K562 (cell line): ENCODE data around the gene ADGRD1. TPM values are rescaled to one million over a fixed set of nuclear protein-coding genes. Genes with fewer than 3 reads are reported as not detected.

ENCODE experiments used
- ARID3A ChIP-seq: IDR thresholded peaks from 2 replicates; pipeline ENCODE4 v1.6.1; 2012; ENCODE audit warnings: low read depth, low read length, improper control_type of control experiment, borderline replicate concordance
- ARNT ChIP-seq, 2 experiments: fragments of 450-650 bp; IDR thresholded peaks; 2 replicates each; pipeline ENCODE4 v1.6.1; 2016; ENCODE audit warnings: mild to moderate bottlenecking in 1 of 2
- CBX8 ChIP-seq: fragments of 200-600 bp; sonication (generic); IDR thresholded peaks from 2 replicates; pipeline ENCODE4 v1.6.1; 2012; ENCODE audit warnings: borderline replicate concordance, mixed run types, low read depth, mild to moderate bottlenecking, moderate library complexity, mixed read lengths, low read length, control low read depth, inconsistent platforms; ENCODE audit not compliant: poor library complexity, severe bottlenecking; ENCODE audit errors: extremely low read depth
- CEBPB ChIP-seq: fragments of 450-650 bp; IDR thresholded peaks from 2 replicates; pipeline ENCODE4 v1.6.1; 2016; ENCODE audit warnings: missing genetic modification characterization, missing compliant biosample characterization
- CTCFL ChIP-seq: IDR thresholded peaks from 2 replicates; pipeline ENCODE4 v1.6.1; 2011; ENCODE audit warnings: borderline replicate concordance, low read depth, mild to moderate bottlenecking, moderate library complexity, low read length; ENCODE audit not compliant: insufficient read depth, poor library complexity, severe bottlenecking
- DLX4 ChIP-seq: fragments of 250-450 bp; sonication (Bioruptor Pico); IDR thresholded peaks from 2 replicates; pipeline ENCODE4 v1.6.1; 2021; ENCODE audit warnings: mild to moderate bottlenecking
- HMG20B ChIP-seq: fragments of 250-450 bp; sonication (Bioruptor Pico); IDR thresholded peaks from 2 replicates; pipeline ENCODE4 v1.5.0; 2021; ENCODE audit warnings: mild to moderate bottlenecking
- HNRNPL ChIP-seq: fragments of 200-400 bp; formaldehyde crosslinking; IDR thresholded peaks from 2 replicates; pipeline ENCODE4 v1.6.1; 2017; ENCODE audit warnings: low read depth, mild to moderate bottlenecking, low read length
- LEF1 ChIP-seq: fragments of 450-650 bp; IDR thresholded peaks from 2 replicates; pipeline ENCODE4 v1.6.1; 2016; ENCODE audit warnings: mild to moderate bottlenecking
- MBD2 ChIP-seq: sonication (generic); IDR thresholded peaks from 2 replicates; pipeline ENCODE4 v1.6.1; 2016; ENCODE audit warnings: low read depth, borderline replicate concordance
- MCM5 ChIP-seq: fragments of 450-650 bp; IDR thresholded peaks from 2 replicates; pipeline ENCODE4 v1.6.1; 2016; ENCODE audit warnings: low read depth
- MTA3 ChIP-seq: fragments of 450-650 bp; formaldehyde crosslinking; IDR thresholded peaks from 2 replicates; pipeline ENCODE4 v1.6.1; 2017; ENCODE audit warnings: mild to moderate bottlenecking, borderline replicate concordance
- NCOR1 ChIP-seq: fragments of 450-650 bp; IDR thresholded peaks from 2 replicates; pipeline ENCODE4 v1.6.1; 2016; ENCODE audit warnings: mild to moderate bottlenecking, moderate library complexity
- NELFE ChIP-seq: IDR thresholded peaks from 2 replicates; pipeline ENCODE4 v1.6.1; 2011; ENCODE audit warnings: mild to moderate bottlenecking; ENCODE audit not compliant: insufficient read depth, insufficient read length
- NFRKB ChIP-seq: fragments of 450-650 bp; IDR thresholded peaks from 2 replicates; pipeline ENCODE4 v1.6.1; 2016; ENCODE audit warnings: low read depth
- PCBP1 ChIP-seq: fragments of 200-400 bp; formaldehyde crosslinking; IDR thresholded peaks from 2 replicates; pipeline ENCODE4 v1.6.1; 2018; ENCODE audit warnings: mild to moderate bottlenecking, low read depth, low read length; ENCODE audit not compliant: poor library complexity, severe bottlenecking
- POLR2A ChIP-seq: fragments of 450-650 bp; conservative IDR thresholded peaks from 2 replicates; pipeline ENCODE4 v1.6.1; 2016
- POLR2AphosphoS2 ChIP-seq: IDR thresholded peaks from 2 replicates; pipeline ENCODE4 v1.6.1; 2012; ENCODE audit warnings: low read length, improper control_type of control experiment
- PTRF ChIP-seq: fragments of 450-650 bp; IDR thresholded peaks from 2 replicates; pipeline ENCODE4 v1.6.1; 2016; ENCODE audit warnings: mild to moderate bottlenecking, missing genetic modification characterization, missing compliant biosample characterization
- SMARCB1 ChIP-seq: IDR thresholded peaks from 2 replicates; pipeline ENCODE4 v1.6.1; 2011; ENCODE audit warnings: improper control_type of control experiment, low read depth; ENCODE audit not compliant: insufficient read length
- SNIP1 ChIP-seq: fragments of 450-650 bp; IDR thresholded peaks from 2 replicates; pipeline ENCODE4 v1.7.1; 2017; ENCODE audit warnings: low read depth, mild to moderate bottlenecking
- U2AF2 ChIP-seq: fragments of 200-400 bp; formaldehyde crosslinking; optimal IDR thresholded peaks from 2 replicates; pipeline ENCODE3; 2017; ENCODE audit warnings: low read depth, mild to moderate bottlenecking, low read length
- ZC3H4 ChIP-seq: sonication (generic); formaldehyde crosslinking; IDR thresholded peaks from 2 replicates; pipeline ENCODE4 v1.9.0; 2021; ENCODE audit warnings: missing genetic modification reagents, borderline replicate concordance
- ZFP1 ChIP-seq: fragments of 450-650 bp; formaldehyde crosslinking; IDR thresholded peaks from 2 replicates; pipeline ENCODE4 v1.4.0; 2020; ENCODE audit warnings: mild to moderate bottlenecking, mixed read lengths
- ZFPM2 ChIP-seq: fragments of 250-450 bp; sonication (Bioruptor Pico); IDR thresholded peaks from 2 replicates; pipeline ENCODE4 v1.5.1; 2022; ENCODE audit warnings: mild to moderate bottlenecking
- ZNF24 ChIP-seq: fragments of 450-650 bp; IDR thresholded peaks from 2 replicates; pipeline ENCODE4 v1.6.1; 2016
- ZNF311 ChIP-seq: fragments of 250-450 bp; sonication (Bioruptor Pico); IDR thresholded peaks from 2 replicates; pipeline ENCODE4 v1.4.0; 2020; ENCODE audit warnings: mild to moderate bottlenecking, moderate library complexity
- ZNF431 ChIP-seq: sonication (generic); formaldehyde crosslinking; IDR thresholded peaks from 2 replicates; pipeline ENCODE4 v1.8.0; 2022; ENCODE audit warnings: mild to moderate bottlenecking, missing genetic modification reagents
- polyA plus RNA-seq, 8 experiments: library from polyadenylated mRNA; depleted of rRNA in 4 of 8; stranded (reverse) in 5 of 8; unstranded in 3 of 8; fragments of >200 nt; fragmentation: Nextera tagmentation in 2 of 8; fragmentation: Illumina TruSeq in 1 of 8; extraction: Ambion mirVana in 2 of 8; extraction: Trizol in 1 of 8; gene quantifications; 2 replicates each; pipeline versions ENCODE4 v1.2.1 to v1.2.3, GENCODE V29; 2011 to 2014; ENCODE audit warnings: inconsistent platforms in 1 of 8, missing spikeins in 1 of 8
- total RNA-seq, 7 experiments: library from RNA; depleted of rRNA in 6 of 7; stranded (reverse); fragments of >200 nt in 6 of 7; fragmentation: Illumina TruSeq in 2 of 7; extraction: Trizol in 2 of 7; gene quantifications; 2 replicates each; pipeline versions ENCODE4 v1.2.1 to v1.2.3, GENCODE V29; 2011 to 2021; ENCODE audit warnings: low replicate concordance in 1 of 7

Gene ADGRD1
- total and polyA plus RNA-seq, 9 of the 15 experiments (the other 6 are each of a cell fraction or from before 2014, with no cell fraction given): 1.7 to 11.7 (median 3.3) TPM

- TF ChIP-seq CBX8: no peak
- TF ChIP-seq ZNF24: 0 out of 2 replicates have a peak, but pooled peaks have one; percentile 14
- peak; percentile 64 for TF ChIP-seq LEF1
- no peak for TF ChIP-seq ZFP1 (CRISPR knock-in tag)
- peak; percentile 40; the same call in 1 of the 2 replicates for TF ChIP-seq ARID3A
- peak; percentile 91 for TF ChIP-seq MTA3
- peak; percentile 40 to 82; a peak in 1 of 4 replicates for TF ChIP-seq ARNT (IDR thresholded peaks at IDR 0.05)
- no peak for TF ChIP-seq ZC3H4 (CRISPR knock-in tag)
- no peak for TF ChIP-seq ZNF431
- no peak for TF ChIP-seq NFRKB
- TF ChIP-seq PTRF (tag): peak; percentile 67; the same call in 1 of the 2 replicates
- TF ChIP-seq PCBP1: no peak
- TF ChIP-seq CTCFL: no peak
- peak; percentile 57; the same call in 1 of the 2 replicates for TF ChIP-seq NCOR1
- peak; percentile 43; the same call in 1 of the 2 replicates for TF ChIP-seq POLR2A
- TF ChIP-seq SMARCB1: no peak
- no peak for TF ChIP-seq ZFPM2 (CRISPR knock-in tag)
- TF ChIP-seq CEBPB (tag): peak; percentile 39; the same call in 1 of the 2 replicates
- no peak for TF ChIP-seq HMG20B (CRISPR knock-in tag)
- TF ChIP-seq U2AF2: no peak
- TF ChIP-seq ZNF311 (CRISPR knock-in tag): no peak
- TF ChIP-seq MCM5: no peak
- no peak for TF ChIP-seq SNIP1
- no peak for TF ChIP-seq HNRNPL
- no peak for TF ChIP-seq NELFE
- no peak for TF ChIP-seq MBD2
- TF ChIP-seq DLX4: no peak
- no peak for TF ChIP-seq POLR2AphosphoS2
These were observed 46.3 kb downstream of the ADGRD1 start (continued) for GRCh38 chr12:131000000-131000486.
